ENCODE measurements around the gene MYMX.
"Not testable (repeated sequence)": the region's sequence is repeated elsewhere in the genome, so short reads cannot be mapped to it uniquely, and the experiment has no call there.

MYMX gene

DNA sequence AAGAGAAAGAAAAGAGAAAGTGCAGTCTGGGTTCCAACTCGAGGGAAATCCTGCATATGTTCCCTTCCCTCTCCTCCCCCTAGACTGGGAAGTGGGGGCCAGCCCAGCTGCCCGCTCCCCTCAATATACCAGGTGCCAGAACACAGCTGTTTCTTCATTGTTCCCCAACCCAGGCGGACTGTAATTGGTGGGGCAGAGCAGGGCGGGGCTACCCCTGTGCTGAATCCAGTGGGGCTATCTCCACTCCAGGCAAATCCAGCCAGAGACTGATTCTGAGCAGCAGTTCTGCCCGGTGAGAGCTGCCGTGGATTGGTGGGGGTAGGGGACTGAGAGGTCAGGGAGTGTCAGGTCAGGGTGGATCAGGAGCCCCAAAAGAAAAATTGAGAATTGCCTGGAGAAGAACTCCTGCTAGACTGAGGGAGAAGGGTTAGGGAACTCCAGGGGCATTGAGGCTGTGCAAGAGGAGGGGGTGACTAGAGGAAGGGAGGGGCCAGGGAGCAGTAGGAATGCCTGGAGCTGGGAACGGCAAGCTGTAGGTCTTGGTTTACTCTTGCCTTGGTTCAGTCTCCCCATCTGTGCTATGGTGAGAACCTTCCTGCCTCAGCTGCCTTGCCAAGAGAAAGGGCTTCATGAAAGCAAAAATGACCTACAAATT is at the start of gene MYMX:
MYMX (plus strand) TSS at position 250 of the 655 bp plus-strand sequence. CDS start 546 bp downstream, outside the sequence.
- no peak for FAIRE-seq

DNA sequence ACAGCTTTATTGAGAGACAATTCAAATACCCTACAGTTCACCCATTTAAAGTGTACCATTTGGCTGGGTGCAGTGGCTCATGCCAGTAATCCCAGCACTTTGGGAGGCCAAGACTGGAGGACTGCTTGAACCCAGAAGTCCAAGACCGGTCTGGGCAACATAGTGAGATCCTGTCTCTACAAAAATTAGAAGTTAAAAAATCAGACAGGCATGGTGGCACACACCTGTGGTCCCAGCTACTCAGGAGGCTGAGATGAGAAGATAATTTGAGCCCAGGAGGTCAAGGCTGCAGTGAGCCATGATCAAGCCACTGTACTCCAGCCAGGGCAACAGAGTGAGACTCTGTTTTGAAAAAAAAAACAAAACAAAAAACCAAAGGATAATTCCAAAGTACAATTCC is 49.2 kb upstream of the MYMX start:
- FAIRE-seq, result no peak

DNA sequence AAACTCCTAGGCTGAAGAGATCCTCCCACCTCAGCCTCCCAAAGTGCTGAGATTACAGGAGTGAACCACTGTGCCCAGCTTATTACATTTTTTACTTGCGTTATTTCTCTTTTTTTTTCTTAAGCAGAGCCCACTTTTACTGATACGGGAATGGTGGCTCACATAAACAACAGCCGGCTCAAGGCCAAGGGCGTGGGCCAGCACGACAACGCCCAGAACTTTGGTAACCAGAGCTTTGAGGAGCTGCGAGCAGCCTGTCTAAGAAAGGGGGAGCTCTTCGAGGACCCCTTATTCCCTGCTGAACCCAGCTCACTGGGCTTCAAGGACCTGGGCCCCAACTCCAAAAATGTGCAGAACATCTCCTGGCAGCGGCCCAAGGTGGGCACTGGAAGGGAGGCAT is 47.6 kb upstream of the MYMX start:
- no peak for FAIRE-seq

DNA sequence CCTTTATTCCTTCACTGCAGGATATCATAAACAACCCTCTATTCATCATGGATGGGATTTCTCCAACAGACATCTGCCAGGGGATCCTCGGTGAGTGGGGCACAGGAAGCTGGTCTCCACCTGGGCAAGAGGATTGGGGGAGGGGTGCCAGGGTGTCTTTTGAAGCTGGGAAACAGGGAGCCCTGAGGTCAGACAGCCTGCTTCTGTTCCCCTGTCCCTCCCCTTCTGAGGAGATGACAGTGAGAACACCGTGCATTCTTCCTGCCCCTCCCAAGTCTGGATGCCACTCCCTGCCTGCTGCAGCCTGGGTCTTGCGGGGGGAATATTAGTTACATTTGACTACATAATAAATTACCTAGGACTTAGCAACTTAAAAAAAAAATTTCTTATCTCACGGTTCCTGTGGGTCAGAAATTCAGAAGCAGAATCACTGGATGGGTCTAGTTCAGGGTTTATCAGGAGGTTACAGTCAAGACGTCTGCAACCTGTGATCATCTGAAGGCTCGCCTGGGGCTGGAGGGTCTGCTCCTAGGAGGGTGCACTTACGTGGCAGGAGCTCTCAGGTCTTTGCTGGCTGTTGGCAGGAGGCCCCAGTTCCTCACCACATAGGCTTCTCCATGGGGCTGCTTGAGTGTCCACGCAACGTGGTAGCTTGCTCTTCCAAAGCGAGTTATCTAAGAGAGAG is 46.7 kb upstream of the MYMX start:
- FAIRE-seq, result no peak

DNA sequence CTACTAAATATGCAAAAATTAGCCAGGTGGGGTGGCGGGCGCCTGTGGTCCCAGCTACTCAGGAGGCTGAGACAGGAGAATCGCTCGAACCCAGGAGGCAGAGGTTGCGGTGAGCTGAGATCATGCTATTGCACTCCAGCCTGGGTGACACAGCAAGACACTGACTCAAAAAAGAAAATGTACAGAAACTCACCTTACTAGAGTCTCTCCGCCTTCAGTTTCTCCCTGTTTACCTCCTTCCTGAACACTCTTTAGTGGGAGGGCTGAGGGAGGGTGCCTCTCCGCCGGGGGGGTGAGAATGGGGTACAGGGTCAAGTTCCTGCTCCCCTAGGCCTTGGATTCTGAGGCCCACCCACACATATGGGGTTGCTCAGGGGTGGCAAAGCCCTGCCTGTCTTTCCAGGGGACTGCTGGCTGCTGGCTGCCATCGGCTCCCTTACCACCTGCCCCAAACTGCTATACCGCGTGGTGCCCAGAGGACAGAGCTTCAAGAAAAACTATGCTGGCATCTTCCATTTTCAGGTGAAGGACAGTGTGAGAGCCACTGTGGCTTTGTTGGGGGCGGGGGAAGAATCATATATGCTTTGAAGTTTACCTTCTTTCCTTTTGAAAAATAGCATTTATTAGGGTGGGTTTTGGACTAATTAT is 44.7 kb upstream of the MYMX start:
- FAIRE-seq, result no peak

DNA sequence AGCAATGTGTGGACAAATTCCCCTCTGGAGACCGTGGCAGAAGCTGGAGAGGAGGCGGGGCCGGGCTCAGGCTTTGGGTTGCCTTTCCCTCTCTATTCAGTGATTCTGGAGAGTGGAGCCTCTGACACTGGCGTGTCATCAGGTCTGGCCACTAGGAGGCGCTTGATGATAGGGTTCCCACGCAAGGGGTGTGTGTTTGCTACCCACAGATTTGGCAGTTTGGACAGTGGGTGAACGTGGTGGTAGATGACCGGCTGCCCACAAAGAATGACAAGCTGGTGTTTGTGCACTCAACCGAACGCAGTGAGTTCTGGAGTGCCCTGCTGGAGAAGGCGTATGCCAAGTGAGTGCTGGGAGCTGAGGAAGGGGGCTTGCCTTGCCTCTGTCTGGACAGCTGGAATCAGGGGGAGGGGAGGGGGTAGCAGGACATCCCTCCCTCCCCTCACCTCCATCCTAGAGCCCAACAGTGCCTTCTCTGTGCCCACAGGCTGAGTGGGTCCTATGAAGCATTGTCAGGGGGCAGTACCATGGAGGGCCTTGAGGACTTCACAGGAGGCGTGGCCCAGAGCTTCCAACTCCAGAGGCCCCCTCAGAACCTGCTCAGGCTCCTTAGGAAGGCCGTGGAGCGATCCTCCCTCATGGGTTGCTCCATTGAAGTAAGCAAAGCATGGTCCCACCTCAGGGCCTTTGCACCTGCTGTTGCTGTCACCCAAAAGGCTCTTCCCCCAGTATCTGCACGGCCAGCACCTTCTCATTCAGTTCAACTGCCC is 43.8 kb upstream of the MYMX start:
- FAIRE-seq, result peak; percentile 21

DNA sequence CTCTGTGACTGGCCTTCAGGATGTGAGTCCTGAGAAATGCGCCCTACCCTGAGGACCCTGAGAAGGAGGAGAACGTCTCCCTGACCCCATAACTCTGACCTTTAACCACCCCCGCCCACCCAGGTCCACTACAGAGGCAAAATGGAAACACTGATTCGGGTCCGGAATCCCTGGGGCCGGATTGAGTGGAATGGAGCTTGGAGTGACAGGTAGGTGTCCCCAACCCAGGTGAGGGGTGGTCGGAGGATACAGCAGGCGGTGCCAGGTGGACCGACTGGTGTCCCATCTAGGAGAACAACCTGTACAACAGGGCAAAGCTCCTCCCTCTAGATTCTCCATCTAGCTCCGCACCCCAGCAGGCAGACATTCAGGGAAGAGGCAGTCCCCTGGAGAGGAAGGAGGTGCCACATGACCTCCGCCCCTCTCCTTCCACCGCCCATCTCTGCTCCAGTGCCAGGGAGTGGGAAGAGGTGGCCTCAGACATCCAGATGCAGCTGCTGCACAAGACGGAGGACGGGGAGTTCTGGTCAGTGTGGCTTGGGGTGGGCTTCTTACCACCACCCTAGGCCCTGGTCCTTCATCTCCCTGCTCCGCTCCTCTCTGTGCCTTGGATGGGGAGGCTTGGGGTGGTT is 40.5 kb upstream of the MYMX start:
- FAIRE-seq, result no peak

DNA sequence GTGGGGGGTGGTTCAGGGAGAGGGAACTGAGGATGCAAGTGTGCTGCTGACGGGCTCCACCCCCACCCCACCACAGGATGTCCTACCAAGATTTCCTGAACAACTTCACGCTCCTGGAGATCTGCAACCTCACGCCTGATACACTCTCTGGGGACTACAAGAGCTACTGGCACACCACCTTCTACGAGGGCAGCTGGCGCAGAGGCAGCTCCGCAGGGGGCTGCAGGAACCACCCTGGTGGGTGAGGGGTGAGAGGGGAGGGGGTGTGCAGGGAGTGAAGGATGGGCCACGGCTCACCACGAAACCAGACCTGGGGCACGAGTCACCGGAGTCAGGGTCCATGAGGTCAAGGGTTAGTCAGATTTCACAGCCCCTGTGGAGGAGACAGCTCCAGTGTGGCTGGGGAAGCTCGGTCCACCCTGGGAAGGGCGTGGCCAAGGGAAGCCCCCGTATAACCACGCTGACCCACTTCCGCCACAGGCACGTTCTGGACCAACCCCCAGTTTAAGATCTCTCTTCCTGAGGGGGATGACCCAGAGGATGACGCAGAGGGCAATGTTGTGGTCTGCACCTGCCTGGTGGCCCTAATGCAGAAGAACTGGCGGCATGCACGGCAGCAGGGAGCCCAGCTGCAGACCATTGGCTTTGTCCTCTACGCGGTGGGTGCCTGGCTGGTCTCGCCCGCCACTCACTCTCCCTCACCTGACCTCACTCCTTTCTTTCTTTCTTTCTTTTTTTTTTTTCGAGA is 39.8 kb upstream of the MYMX start:
- FAIRE-seq, result no peak

DNA sequence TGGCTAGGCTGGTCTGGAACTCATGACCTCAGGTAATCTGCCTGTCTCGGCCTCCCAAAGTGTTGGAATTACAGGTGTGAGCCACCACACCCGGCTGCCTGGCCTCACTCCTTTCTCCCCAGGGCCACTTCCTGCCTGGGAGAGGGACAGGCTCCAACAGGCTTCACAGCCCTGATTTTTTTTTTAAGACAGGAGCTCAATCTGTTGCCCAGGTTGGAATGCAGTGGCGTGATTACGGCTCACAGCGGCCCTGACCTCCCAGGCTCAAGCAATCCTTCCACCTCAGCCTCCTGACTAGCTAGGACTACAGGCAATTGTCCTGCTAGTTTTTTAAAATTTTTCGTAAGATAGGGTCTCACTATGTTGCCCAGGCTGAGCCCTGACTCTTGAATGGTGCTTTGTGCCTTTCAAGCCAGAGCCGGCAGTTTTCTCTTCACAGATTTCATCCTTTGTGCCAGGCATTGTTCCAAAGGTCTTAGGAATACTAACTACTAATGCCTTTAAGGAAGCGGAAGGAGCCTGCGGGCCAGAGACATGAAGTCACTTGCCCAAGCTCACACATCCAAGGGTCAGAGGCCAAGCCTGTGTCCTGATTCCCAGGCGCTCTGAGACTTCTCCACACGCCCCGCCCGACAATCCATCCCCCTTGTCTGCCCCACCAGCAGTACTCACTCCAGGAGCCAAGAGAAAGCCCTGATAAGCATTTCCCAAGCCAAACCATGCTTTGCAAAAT is 38.9 kb upstream of the MYMX start:
- no peak for FAIRE-seq

DNA sequence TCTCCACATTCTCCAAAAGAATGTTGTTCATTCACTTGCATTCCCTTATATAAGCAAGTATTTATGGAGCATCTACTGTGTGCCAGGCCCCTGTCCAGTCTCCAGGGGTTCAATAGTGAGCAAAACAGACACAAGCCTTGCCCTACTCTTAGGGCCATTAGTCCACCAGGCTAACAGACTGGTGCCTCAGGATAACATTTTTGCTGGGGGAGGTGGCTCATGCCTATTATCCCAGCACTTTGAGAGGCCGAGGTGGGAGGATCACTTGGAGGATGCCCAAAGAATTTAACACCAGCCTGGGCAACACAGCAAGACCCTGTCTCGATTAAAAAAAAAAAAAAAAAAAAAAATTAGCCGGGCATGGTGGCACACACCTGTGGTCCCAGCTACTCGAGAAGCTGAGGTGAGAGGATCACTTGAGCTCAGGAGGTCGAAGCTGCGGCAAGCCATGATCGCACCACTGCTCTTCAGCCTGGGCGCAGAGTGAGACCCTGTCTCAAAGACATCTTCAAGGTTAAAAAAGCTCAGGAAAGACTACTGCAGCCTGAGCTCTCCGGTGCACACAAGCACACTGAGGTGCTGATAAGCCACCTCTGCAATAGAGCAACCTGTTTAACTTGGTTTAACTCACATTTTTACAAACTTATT is 38.2 kb upstream of the MYMX start:
- no peak for FAIRE-seq

DNA sequence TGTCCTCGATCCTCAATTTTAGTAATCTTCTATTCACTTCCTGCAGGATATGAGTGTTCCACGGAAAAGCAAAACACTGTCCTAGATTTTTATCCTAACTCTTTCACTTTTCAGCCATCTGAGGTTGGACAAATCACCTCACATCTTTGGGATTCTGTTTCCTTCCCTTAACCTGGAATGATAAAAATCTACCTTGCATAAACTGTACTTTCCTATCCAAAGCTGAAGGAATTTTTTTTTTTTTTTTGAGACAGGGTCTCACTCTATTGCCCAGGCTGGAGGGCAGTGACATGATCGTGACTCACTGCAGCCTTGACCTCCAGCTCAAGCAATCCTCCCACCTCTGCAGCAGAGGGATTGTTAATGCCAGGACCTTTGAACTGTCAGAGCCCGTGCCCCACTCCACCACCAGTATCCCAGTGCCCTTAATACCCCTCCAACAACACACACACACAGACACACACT is 37.6 kb upstream of the MYMX start:
- no peak for FAIRE-seq

DNA sequence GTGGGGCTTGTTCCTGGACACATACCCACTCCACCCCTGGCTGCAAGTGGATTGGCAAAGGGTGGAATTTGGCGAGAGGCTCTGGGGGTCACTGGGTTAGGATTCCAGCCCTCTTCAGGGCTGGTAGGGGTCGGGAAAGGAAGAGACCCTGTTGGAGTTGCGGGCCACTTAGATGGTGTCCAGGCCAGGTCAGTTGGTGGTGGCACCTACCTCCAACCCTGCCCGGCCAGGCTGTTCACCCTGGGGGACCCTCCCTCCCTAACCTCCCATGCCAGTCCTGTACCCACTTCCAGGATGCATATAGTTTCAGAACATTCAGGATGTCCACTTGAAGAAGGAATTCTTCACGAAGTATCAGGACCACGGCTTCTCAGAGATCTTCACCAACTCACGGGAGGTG is 37.1 kb upstream of the MYMX start:
- no peak for FAIRE-seq

DNA sequence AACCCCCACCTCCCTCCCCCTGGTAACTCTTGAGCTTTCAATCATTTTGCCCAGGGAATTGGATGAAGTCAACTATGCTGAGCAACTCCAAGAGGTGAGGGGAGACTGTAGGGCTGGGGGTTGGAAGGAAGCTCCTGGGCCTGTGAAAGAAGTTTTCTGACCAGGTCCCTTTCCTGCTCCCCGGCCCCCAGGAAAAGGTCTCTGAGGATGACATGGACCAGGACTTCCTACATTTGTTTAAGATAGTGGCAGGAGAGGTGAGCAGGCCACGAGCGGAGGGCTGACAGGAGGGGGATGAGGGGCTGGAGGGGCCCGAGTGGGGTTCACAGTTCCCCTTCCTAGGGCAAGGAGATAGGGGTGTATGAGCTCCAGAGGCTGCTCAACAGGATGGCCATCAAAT is 36.3 kb upstream of the MYMX start:
- no peak for FAIRE-seq

DNA sequence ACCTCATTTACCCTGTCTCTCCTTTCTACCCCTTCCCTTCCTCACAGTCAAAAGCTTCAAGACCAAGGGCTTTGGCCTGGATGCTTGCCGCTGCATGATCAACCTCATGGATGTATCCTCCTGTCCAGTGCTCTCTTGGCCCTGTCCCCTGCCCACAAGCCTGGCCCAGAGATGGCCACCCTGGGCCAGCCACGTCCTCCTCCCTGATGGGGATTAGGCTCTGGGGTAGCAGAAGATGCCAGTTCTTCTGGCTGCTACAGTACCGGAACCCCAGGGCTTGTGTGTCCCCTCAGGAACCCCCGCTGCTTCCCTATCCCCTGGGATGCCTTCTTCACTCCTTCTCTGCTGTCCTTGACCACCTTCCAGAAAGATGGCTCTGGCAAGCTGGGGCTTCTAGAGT is 35.8 kb upstream of the MYMX start:
- no peak for FAIRE-seq

DNA sequence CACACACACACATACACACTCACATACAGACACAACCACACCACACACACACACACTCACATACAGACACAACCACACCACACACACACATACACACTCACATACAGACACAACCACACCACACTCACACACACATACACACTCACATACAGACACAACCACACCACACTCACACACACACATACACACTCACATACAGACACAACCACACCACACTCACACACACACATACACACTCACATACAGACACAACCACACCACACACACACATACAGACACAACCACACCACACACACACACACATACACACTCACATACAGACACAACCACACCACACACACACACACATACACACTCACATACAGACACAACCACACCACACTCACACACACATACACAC is 34.9 kb upstream of the MYMX start:
- FAIRE-seq, result not testable (repeated sequence)

DNA sequence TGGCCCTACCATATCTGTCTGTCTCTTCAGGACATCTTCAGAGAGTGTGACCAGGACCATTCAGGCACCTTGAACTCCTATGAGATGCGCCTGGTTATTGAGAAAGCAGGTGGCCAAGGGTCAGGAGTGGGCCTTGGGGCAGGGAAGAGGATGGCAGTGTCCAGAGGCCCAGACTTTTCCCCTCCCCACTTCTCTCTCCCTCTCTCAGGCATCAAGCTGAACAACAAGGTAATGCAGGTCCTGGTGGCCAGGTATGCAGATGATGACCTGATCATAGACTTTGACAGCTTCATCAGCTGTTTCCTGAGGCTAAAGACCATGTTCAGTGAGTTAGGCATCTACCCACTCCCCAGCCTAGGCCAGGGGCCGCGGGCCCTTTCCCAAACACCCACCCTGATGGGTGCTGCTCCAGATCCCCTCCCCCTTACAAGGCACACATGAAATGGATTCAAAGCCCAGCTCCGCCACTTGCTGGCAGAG is 33.8 kb upstream of the MYMX start:
- FAIRE-seq, result no peak

DNA sequence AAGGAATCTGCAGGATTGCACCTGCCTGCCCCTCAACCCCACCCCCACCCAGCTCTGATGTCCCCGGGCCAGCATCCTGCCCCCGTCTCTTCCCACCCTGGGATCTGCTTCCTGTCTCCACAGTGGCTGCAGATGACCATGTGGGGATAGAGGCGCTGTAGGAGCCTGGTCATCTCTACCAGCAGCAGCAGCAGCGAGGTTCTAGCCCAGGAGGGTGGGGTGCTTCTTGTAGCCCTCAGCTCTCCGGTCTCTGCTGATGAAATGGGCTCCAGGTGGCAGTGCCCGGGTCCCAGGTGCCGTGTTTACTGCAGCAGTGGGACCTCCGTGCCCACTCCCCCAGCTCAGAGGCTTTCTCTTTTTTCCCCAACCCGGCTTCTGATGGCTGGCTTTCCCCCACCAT is 32.9 kb upstream of the MYMX start:
- FAIRE-seq, result no peak

DNA sequence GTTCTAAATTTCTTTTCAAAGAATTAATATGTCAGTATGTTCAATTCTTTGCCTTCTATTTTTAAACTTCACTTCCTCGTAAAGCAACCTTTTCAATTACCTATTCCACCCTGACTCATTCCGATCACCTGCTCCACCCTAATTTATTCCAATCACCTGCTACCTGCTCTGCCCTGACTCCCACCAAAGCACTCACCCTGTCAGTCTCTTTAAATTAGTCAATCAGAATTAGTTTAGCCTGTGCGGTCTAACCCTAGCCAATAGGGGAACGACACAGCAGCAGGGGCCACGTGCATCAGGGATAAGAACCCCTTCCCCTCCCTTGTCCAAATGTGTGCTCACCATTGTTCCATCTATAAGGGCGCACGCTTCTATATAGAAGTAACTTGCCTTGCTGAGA is 31.4 kb upstream of the MYMX start:
- FAIRE-seq, result not testable (repeated sequence)

DNA sequence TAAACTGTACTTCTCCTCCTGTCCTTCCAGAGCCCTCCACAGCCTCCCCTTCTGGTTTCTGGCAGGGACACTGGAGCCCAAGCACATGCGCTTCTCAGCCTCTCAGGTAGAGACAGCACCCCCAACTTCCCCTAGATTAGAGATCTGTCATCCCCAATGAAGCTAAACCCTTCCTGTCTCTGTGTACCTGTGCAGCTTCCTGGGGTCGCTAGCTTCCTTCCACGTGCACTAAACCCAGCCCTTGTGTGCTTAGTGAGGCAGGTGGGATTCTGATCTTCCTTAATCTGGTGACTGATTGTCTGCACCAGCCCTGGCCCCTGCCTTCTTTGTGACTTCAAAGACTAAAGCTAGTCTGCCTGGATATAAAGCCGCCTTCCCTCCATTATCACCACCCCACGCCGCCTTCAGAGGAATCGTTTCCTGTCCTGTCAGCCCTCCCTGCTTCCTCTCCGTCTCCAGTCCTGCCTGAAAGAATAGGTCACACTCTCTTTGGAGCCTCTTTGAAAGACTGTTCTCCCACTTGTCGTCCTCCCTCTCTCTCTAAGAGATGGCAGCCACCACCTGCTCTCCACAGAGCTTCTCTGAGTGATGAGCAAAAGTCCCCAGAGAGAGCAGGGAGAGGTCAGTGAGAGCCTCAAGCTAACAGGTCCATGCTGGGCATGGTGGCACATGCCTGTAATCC is 30.6 kb upstream of the MYMX start:
- no peak for FAIRE-seq

DNA sequence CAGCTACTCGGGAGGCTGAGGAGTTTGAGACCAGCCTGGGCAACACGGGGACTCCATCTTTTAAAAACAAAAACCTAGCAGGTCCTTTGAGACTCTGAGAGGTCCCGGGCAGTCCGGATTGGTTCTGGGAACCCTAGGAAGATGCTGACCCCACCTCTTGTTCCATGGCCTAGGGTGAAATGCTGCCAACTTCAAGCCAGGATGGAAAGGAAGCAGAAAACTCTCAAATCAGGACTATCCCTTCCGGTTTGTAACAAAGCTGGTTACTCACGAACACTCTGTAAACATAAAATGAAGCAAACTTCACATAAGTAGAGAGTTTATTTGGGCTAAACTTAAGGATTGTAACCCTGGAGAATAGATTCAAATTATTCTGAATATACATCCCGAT is 30.1 kb upstream of the MYMX start:
- FAIRE-seq, result no peak
